Suprapubic skin (tissue), 4 donors: Measurements from ENCODE around the gene SPRR2D.

ENCODE experiments used
- CTCF ChIP-seq, 2 donors: fragments of 200-600 bp in 1 of 2; fragments of 450-650 bp in 1 of 2; sonication (generic) in 1 of 2; IDR thresholded peaks; one replicate each; pipeline ENCODE4 v1.5.1; 2016 to 2019; ENCODE audit warnings: antibody characterized with exemption in 2 of 2, mild to moderate bottlenecking in 1 of 2, moderate library complexity in 1 of 2
- EP300 ChIP-seq: sonication (generic); formaldehyde crosslinking; IDR thresholded peaks from one replicate; pipeline ENCODE4 v1.6.1; 2017; ENCODE audit warnings: antibody characterized with exemption
- POLR2A ChIP-seq, 2 donors: fragments of 450-650 bp; IDR thresholded peaks; one replicate each; pipeline ENCODE4 v1.6.1; 2017; ENCODE audit warnings: antibody characterized with exemption in 2 of 2, mild to moderate bottlenecking in 2 of 2, moderate library complexity in 2 of 2
- POLR2AphosphoS5 ChIP-seq, 3 donors: sonication (generic); formaldehyde crosslinking; IDR thresholded peaks; one replicate each; pipeline ENCODE4 v1.6.1; 2017; ENCODE audit warnings: antibody characterized with exemption in 3 of 3

GRCh38 chr1:152995842-152996241 is 45.1 kb downstream of the SPRR2D start:
- no peak for TF ChIP-seq POLR2AphosphoS5 (IDR thresholded peaks at IDR 0.05)
- no peak for TF ChIP-seq CTCF (IDR thresholded peaks at IDR 0.05)
- no peak for TF ChIP-seq POLR2A (IDR thresholded peaks at IDR 0.05)
- TF ChIP-seq EP300: no peak
